Prostate gland (tissue), 2 donors: Measurements from ENCODE around the gene ZNF827. TPM values are rescaled to one million over a fixed set of nuclear protein-coding genes. Genes with fewer than 3 reads are reported as not detected.

Source experiments
- DNase-seq: peaks from one replicate; pipeline ENCODE4 v3.0.0-alpha.2; 2019; ENCODE audit warnings: low spot score
- H3K27ac ChIP-seq, 2 donors: fragments of 200-600 bp; sonication (generic); 2 replicates each; pipeline ENCODE4 v1.5.1; 2017 to 2019
- H3K27me3 ChIP-seq: fragments of 200-600 bp; sonication (generic); replicated peaks from 2 replicates; pipeline ENCODE4 v1.5.1; 2019; ENCODE audit not compliant: insufficient read depth
- H3K36me3 ChIP-seq, 2 donors: fragments of 200-600 bp; sonication (generic); 1 replicate in 1 of 2; 2 replicates in 1 of 2; pipeline versions ENCODE4 v1.5.1 to v1.8.1; 2017 to 2019
- H3K4me1 ChIP-seq: fragments of 200-600 bp; sonication (generic); replicated peaks from 2 replicates; pipeline ENCODE4 v1.5.1; 2019
- H3K4me3 ChIP-seq, 2 donors: fragments of 200-600 bp; sonication (generic); 2 replicates each; pipeline ENCODE4 v1.5.1; 2017 to 2019
- H3K9me3 ChIP-seq: fragments of 200-600 bp; sonication (generic); 2 replicates; pipeline ENCODE4 v1.5.1; 2017
- POLR2A ChIP-seq: fragments of 450-650 bp; IDR thresholded peaks from one replicate; pipeline ENCODE4 v1.6.1; 2016; ENCODE audit warnings: antibody characterized with exemption, mild to moderate bottlenecking
- POLR2AphosphoS5 ChIP-seq: sonication (generic); formaldehyde crosslinking; IDR thresholded peaks from one replicate; pipeline ENCODE4 v1.6.1; 2017; ENCODE audit warnings: antibody characterized with exemption
- WGBS: methylation state at CpG from one replicate; pipeline ENCODE4 v1.1.5; 2018; 5-methylcytosine and 5-hydroxymethylcytosine counted together
- intact Hi-C: fragments of 100-400 bp; cut with DNase I; formaldehyde crosslinking; loops from one replicate; pipeline ENCODE4 v1.14.2; 2022
- total RNA-seq, 2 donors: library from RNA; depleted of rRNA; stranded (reverse); fragments of >200 nt; gene quantifications; one replicate each; pipeline ENCODE4 v1.1.0, GENCODE V29; 2016
- TF ChIP-seq, protein P1 (sequence below), 4 experiments: fragments of 200-600 bp in 2 of 4; fragments of 450-650 bp in 2 of 4; sonication (generic) in 2 of 4; IDR thresholded peaks; 1 replicate in 3 of 4; 2 replicates in 1 of 4; pipeline ENCODE4 v1.5.1; 2016 to 2019; ENCODE audit warnings: antibody characterized with exemption in 4 of 4, mild to moderate bottlenecking in 2 of 4, moderate library complexity in 2 of 4

Gene ZNF827
- total RNA-seq, 2 donors from 2014 or later, result 221 to 286 TPM

DNA sequence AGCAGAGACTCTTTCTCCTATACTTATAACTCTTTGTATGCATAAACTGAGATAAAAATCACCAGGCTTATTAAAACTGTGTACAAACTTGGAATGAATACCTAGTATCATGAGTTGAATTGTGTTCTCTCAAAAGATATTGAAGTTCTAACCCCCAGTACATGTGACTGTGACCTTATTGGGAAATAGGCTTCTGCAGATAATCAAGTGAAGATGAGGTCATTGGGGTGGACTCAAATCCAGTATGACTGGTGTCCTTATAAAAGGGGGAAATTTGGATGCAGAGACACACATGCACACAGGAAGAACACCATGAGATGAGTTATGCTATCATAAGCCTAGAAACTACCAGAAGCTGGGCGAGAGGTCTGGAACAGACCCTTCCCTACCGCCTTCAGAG lies 26.2 kb downstream of the ZNF827 start:
- WGBS, result 94% methylated on average over 2 of the region's 2 CpGs
- Histone ChIP-seq H3K4me1 (peaks cover 5% of the 10 kb centered on the region), H3K27me3 (no peaks in the 10 kb centered on the region), H3K9me3 (no peaks in the 10 kb centered on the region), H3K4me3 (no peak overlapping the region), H3K36me3 (no peaks in the 10 kb centered on the region), H3K27ac (no peak overlapping the region)
- TF ChIP-seq POLR2AphosphoS5, result no peak
- no peak for TF ChIP-seq POLR2A
- TF ChIP-seq, protein P1, sequence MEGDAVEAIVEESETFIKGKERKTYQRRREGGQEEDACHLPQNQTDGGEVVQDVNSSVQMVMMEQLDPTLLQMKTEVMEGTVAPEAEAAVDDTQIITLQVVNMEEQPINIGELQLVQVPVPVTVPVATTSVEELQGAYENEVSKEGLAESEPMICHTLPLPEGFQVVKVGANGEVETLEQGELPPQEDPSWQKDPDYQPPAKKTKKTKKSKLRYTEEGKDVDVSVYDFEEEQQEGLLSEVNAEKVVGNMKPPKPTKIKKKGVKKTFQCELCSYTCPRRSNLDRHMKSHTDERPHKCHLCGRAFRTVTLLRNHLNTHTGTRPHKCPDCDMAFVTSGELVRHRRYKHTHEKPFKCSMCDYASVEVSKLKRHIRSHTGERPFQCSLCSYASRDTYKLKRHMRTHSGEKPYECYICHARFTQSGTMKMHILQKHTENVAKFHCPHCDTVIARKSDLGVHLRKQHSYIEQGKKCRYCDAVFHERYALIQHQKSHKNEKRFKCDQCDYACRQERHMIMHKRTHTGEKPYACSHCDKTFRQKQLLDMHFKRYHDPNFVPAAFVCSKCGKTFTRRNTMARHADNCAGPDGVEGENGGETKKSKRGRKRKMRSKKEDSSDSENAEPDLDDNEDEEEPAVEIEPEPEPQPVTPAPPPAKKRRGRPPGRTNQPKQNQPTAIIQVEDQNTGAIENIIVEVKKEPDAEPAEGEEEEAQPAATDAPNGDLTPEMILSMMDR (IDR thresholded peaks at IDR 0.05), result no peak
- intact Hi-C loops, result no loop called here
- DNase-seq, result no peak

GRCh38 chr4:145909773-145910172 lies 28.9 kb downstream of the ZNF827 start:
- H3K4me1 ChIP-seq, result peaks cover 7% of the 10 kb centered on the region
- no peaks in the 10 kb centered on the region for H3K36me3 ChIP-seq
- DNase-seq, result peak; percentile 46
- 20% methylated on average over 12 of the region's 12 CpGs for WGBS
- peak overlapping the region; percentile 61 to 62 for H3K27ac ChIP-seq
- no peaks in the 10 kb centered on the region for H3K27me3 ChIP-seq
- H3K4me3 ChIP-seq, result peak overlapping the region; percentile 6 to 19
- no peaks in the 10 kb centered on the region for H3K9me3 ChIP-seq
- TF ChIP-seq, protein P1 (IDR thresholded peaks at IDR 0.05), result no peak
- no peak for TF ChIP-seq POLR2AphosphoS5
- no peak for TF ChIP-seq POLR2A
- intact Hi-C loops, result loop anchor here (1.0 kb wide), 1 partner anchor 27 kb away; no protein-coding TSS in a partner anchor

DNA sequence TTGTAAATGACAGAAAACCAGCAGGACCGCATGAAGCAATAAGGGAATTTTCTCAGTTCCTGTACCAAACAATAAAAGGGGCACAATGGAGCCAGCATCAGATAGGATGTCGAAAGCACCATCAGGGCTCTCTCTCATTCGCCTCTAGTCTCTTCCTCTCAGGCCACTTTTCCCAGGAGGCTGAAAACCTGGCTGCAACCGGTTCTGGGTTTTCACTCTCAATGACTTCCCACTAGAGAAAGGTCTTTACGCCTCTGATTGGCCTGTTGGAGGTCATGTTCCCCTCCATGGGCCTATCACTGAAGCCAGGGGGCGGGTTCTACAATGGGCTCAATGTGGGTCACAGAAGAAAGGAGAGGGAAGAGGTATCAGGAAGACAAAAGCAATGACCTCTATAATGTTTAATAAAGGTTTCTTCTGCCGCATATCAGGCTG lies 29.3 kb downstream of the ZNF827 start:
- H3K27ac ChIP-seq, result peak overlapping the region; percentile 61 to 62
- peak; percentile 62 for DNase-seq
- 49% methylated on average over 7 of the region's 7 CpGs for WGBS
- peak overlapping the region; percentile 6 to 19 for H3K4me3 ChIP-seq
- intact Hi-C loops, result loop anchor here (1.0 kb wide), 1 partner anchor 27 kb away; no protein-coding TSS in a partner anchor
- no peaks in the 10 kb centered on the region for H3K36me3 ChIP-seq
- H3K9me3 ChIP-seq, result no peaks in the 10 kb centered on the region
- peaks cover 7% of the 10 kb centered on the region for H3K4me1 ChIP-seq
- no peaks in the 10 kb centered on the region for H3K27me3 ChIP-seq
- TF ChIP-seq POLR2A (peak; percentile 32), POLR2AphosphoS5 (peak; percentile 48)
- TF ChIP-seq, protein P1 (IDR thresholded peaks at IDR 0.05), result peak in 1 of 4 experiments; percentile 16

DNA sequence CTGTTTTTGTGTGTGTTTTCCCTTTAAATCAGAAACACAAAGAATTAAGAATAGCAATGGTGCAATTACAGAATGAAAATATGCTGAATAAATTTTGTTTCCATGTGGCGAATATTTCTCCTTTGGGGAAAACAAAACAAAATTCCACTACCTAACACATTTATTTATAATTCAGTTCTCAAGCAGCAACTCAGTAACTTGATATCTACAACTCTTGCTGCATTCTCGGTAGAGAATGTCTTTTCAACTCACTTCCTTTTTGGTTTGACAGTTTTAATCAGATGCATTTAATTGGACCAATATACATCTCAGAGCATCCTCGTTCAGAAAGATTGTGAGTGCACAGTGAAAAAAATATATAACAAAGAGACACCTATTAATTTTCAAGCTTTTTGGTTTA lies 30.8 kb downstream of the ZNF827 start:
- no peak for DNase-seq
- Histone ChIP-seq H3K36me3 (no peaks in the 10 kb centered on the region), H3K9me3 (no peaks in the 10 kb centered on the region), H3K4me3 (no peak overlapping the region), H3K27me3 (no peaks in the 10 kb centered on the region), H3K27ac (no peak overlapping the region), H3K4me1 (peaks cover 7% of the 10 kb centered on the region)
- WGBS, result 38% methylated on average over 3 of the region's 3 CpGs
- TF ChIP-seq, protein P1 (IDR thresholded peaks at IDR 0.05), result no peak
- no peak for TF ChIP-seq POLR2A
- TF ChIP-seq POLR2AphosphoS5, result no peak
- intact Hi-C loops, result no loop called here

DNA sequence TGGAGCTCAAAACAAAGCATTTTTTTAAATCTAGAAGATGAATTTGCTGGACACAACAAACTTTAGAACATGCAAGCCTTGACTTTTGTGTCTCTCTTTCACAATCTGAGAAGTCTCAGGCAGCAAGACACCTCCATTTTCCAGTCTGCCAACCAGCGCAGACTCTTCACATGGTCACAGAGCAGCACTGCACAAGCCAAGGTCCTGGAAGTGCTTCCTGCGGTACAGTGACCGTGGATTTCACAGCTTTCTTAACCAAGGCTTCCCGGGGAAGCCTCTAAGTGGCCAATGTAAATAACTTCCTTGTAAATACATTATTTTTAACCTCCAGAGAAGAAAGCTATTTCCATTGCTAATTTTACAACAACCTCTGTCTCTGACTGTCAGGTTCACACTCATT lies 31.2 kb downstream of the ZNF827 start:
- Histone ChIP-seq H3K4me1 (peaks cover 7% of the 10 kb centered on the region), H3K9me3 (no peaks in the 10 kb centered on the region), H3K36me3 (no peaks in the 10 kb centered on the region), H3K27me3 (no peaks in the 10 kb centered on the region), H3K27ac (no peak overlapping the region), H3K4me3 (no peak overlapping the region)
- TF ChIP-seq POLR2AphosphoS5, result no peak
- TF ChIP-seq, protein P1 (IDR thresholded peaks at IDR 0.05), result no peak
- no peak for TF ChIP-seq POLR2A
- WGBS, result 70% methylated on average over 4 of the region's 4 CpGs
- intact Hi-C loops, result no loop called here
- DNase-seq, result no peak
